22Rv1 (cell line): ENCODE data around the gene IFT22.

ENCODE experiments used
- ZFX ChIP-seq: fragments of 450-650 bp; IDR thresholded peaks from 2 replicates; pipeline ENCODE4 v1.6.1; 2017; ENCODE audit warnings: antibody characterized with exemption, borderline replicate concordance
- TF ChIP-seq, protein P1 (sequence below): fragments of 450-650 bp; IDR thresholded peaks from 2 replicates; pipeline ENCODE4 v1.5.1; 2017; ENCODE audit warnings: mild to moderate bottlenecking

DNA sequence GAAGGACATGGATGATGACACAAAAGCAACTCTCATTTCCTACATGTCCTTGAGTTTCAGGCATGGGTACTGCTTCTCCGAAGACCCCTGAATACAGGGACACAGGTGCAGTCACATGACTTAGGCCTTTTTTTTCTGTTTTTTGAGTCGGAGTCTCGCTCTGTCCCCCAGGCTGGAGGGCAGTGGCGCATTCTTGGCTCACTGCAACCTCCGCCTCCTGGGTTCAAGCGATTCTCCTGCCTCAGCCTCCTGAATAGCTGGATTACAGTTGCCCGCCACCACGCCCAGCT, 26.8 kb downstream of the IFT22 start:
- TF ChIP-seq, protein P1, sequence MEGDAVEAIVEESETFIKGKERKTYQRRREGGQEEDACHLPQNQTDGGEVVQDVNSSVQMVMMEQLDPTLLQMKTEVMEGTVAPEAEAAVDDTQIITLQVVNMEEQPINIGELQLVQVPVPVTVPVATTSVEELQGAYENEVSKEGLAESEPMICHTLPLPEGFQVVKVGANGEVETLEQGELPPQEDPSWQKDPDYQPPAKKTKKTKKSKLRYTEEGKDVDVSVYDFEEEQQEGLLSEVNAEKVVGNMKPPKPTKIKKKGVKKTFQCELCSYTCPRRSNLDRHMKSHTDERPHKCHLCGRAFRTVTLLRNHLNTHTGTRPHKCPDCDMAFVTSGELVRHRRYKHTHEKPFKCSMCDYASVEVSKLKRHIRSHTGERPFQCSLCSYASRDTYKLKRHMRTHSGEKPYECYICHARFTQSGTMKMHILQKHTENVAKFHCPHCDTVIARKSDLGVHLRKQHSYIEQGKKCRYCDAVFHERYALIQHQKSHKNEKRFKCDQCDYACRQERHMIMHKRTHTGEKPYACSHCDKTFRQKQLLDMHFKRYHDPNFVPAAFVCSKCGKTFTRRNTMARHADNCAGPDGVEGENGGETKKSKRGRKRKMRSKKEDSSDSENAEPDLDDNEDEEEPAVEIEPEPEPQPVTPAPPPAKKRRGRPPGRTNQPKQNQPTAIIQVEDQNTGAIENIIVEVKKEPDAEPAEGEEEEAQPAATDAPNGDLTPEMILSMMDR: no peak
- no peak for TF ChIP-seq ZFX
